Suprapubic skin (tissue), 4 donors: ENCODE results near the gene MICALL2. TPM values are rescaled to one million over a fixed set of nuclear protein-coding genes. Genes with fewer than 3 reads are reported as not detected.

Experiments used
- DNase-seq, 2 donors: peaks; one replicate each; pipeline ENCODE4 v3.0.0-alpha.2; 2019; ENCODE audit warnings: low spot score in 2 of 2
- H3K27ac ChIP-seq: fragments of 200-600 bp; sonication (generic); one replicate; pipeline ENCODE4 v1.5.1; 2019
- H3K27me3 ChIP-seq: fragments of 200-600 bp; sonication (generic); one replicate; pipeline ENCODE4 v1.5.1; 2019
- H3K36me3 ChIP-seq: fragments of 200-600 bp; sonication (generic); one replicate; pipeline ENCODE4 v1.5.1; 2019
- H3K4me1 ChIP-seq: fragments of 200-600 bp; sonication (generic); one replicate; pipeline ENCODE4 v1.5.1; 2019
- H3K4me3 ChIP-seq: fragments of 200-600 bp; sonication (generic); one replicate; pipeline ENCODE4 v1.5.1; 2019; ENCODE audit warnings: mild to moderate bottlenecking
- H3K9me3 ChIP-seq: fragments of 200-600 bp; sonication (generic); one replicate; pipeline ENCODE4 v1.5.1; 2019
- EP300 ChIP-seq: sonication (generic); formaldehyde crosslinking; IDR thresholded peaks from one replicate; pipeline ENCODE4 v1.6.1; 2017; ENCODE audit warnings: antibody characterized with exemption
- POLR2A ChIP-seq, 2 donors: fragments of 450-650 bp; IDR thresholded peaks; one replicate each; pipeline ENCODE4 v1.6.1; 2017; ENCODE audit warnings: antibody characterized with exemption in 2 of 2, mild to moderate bottlenecking in 2 of 2, moderate library complexity in 2 of 2
- POLR2AphosphoS5 ChIP-seq, 3 donors: sonication (generic); formaldehyde crosslinking; IDR thresholded peaks; one replicate each; pipeline ENCODE4 v1.6.1; 2017; ENCODE audit warnings: antibody characterized with exemption in 3 of 3
- WGBS: methylation state at CpG from one replicate; pipeline ENCODE4 v1.1.5; 2018; 5-methylcytosine and 5-hydroxymethylcytosine counted together
- total RNA-seq, 4 donors: library from RNA; depleted of rRNA; stranded (reverse); fragments of >200 nt; gene quantifications; one replicate each; pipeline ENCODE4 v1.1.0, GENCODE V29; 2016
- TF ChIP-seq, protein P1 (sequence below), 2 donors: fragments of 200-600 bp in 1 of 2; fragments of 450-650 bp in 1 of 2; sonication (generic) in 1 of 2; IDR thresholded peaks; one replicate each; pipeline ENCODE4 v1.5.1; 2016 to 2019; ENCODE audit warnings: antibody characterized with exemption in 2 of 2, mild to moderate bottlenecking in 1 of 2, moderate library complexity in 1 of 2

The MICALL2 gene
- total RNA-seq = 10 to 100 TPM; 15.7 to 23.5 (median 16.9) TPM

DNA sequence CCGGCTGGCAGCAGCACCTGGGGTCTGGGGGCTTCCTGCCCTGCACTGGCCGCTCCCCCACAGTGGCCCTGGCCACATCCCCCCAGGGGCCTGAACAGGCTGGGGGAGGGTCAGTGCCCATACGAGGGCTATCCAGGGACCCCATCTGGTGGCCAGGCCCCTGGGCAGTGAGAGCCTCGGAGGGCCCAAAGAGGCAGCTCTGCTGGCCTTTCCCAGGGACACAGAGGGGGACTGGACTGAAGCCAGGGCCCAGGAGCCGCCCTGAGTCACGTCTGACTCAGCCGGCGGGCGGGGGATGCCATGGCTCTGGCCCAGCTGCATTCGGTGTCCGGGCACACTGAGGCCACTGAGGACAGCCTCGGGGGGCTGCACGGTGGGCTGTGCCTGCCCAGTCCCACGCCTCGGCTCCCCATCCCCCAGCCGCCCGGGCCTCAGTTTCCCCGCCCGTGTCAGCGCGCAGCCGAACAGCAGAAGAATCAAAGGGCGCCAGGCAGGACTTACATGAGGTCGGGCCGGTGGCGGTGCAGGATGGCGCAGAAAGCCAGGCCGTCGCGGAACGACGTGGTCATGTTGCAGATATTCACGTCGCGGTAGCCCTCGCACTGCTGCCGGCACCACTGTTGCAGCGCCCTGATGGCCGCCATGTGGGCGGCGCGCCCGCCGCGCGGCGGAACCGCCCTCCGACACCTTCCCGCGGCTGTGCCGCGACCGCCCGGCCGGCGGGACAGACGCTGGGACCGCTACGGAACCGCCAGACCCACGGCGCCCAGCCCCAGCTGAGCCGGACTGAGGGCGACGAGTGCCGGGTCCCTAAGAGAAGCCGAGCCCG, at the start of gene MICALL2:
Gene MICALL2 (minus strand): TSS at position 788 of the 829 bp plus-strand sequence. CDS start 144 bp downstream, at position 644.
- TF ChIP-seq, protein P1, sequence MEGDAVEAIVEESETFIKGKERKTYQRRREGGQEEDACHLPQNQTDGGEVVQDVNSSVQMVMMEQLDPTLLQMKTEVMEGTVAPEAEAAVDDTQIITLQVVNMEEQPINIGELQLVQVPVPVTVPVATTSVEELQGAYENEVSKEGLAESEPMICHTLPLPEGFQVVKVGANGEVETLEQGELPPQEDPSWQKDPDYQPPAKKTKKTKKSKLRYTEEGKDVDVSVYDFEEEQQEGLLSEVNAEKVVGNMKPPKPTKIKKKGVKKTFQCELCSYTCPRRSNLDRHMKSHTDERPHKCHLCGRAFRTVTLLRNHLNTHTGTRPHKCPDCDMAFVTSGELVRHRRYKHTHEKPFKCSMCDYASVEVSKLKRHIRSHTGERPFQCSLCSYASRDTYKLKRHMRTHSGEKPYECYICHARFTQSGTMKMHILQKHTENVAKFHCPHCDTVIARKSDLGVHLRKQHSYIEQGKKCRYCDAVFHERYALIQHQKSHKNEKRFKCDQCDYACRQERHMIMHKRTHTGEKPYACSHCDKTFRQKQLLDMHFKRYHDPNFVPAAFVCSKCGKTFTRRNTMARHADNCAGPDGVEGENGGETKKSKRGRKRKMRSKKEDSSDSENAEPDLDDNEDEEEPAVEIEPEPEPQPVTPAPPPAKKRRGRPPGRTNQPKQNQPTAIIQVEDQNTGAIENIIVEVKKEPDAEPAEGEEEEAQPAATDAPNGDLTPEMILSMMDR (IDR thresholded peaks at IDR 0.05) = no peak
- TF ChIP-seq EP300 = no peak
- TF ChIP-seq POLR2A (IDR thresholded peaks at IDR 0.05) = peak; percentile 83 to 86
- TF ChIP-seq POLR2AphosphoS5 (IDR thresholded peaks at IDR 0.05) = no peak
- no peaks in the 10 kb centered on the region for H3K9me3 ChIP-seq
- H3K27ac ChIP-seq = peak within 1 kb of the TSS; percentile 91
- WGBS = 1% methylated on average over 44 of the region's 69 CpGs
- peaks cover 87% of the 10 kb centered on the region for H3K4me1 ChIP-seq
- H3K36me3 ChIP-seq = no peaks in the 10 kb centered on the region
- peak in 1 of 2 donors; percentile 93 for DNase-seq
- no peaks in the 10 kb centered on the region for H3K27me3 ChIP-seq
- H3K4me3 ChIP-seq = peak within 1 kb of the TSS; percentile 91

DNA sequence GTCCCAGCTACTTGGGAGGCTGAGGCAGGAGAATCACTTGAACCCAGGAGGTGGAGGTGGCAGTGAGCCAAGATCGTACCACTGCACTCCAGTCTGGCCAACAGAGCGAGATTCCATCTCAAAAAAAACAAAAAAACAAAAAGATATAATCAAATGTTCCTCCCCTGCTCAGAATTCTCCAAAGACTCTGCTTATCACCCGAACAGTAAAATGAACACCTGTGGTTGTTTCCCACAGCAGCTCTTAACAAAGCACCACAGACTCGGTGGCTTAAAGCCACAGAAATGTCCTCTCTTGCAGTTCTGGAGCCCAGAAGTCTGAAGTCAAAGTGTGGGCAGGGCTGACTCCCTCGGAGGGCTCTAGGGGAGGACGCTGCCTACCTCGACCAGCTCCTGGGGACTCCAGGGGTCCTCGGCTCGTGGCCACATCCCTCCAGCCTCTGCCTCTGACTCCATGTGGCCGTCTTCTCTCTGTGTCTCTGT, 49.0 kb upstream of the MICALL2 start:
- TF ChIP-seq POLR2A (IDR thresholded peaks at IDR 0.05) (no peak), POLR2AphosphoS5 (IDR thresholded peaks at IDR 0.05) (no peak), EP300 (no peak)
- TF ChIP-seq, protein P1 (IDR thresholded peaks at IDR 0.05) = no peak
- Histone ChIP-seq H3K36me3 (no peaks in the 10 kb centered on the region), H3K27me3 (peaks cover 4% of the 10 kb centered on the region), H3K4me3 (no peak overlapping the region), H3K9me3 (no peaks in the 10 kb centered on the region), H3K27ac (no peak overlapping the region), H3K4me1 (peaks cover 30% of the 10 kb centered on the region)
- WGBS = 75% methylated on average over 6 of the region's 10 CpGs
- DNase-seq = no peak

DNA sequence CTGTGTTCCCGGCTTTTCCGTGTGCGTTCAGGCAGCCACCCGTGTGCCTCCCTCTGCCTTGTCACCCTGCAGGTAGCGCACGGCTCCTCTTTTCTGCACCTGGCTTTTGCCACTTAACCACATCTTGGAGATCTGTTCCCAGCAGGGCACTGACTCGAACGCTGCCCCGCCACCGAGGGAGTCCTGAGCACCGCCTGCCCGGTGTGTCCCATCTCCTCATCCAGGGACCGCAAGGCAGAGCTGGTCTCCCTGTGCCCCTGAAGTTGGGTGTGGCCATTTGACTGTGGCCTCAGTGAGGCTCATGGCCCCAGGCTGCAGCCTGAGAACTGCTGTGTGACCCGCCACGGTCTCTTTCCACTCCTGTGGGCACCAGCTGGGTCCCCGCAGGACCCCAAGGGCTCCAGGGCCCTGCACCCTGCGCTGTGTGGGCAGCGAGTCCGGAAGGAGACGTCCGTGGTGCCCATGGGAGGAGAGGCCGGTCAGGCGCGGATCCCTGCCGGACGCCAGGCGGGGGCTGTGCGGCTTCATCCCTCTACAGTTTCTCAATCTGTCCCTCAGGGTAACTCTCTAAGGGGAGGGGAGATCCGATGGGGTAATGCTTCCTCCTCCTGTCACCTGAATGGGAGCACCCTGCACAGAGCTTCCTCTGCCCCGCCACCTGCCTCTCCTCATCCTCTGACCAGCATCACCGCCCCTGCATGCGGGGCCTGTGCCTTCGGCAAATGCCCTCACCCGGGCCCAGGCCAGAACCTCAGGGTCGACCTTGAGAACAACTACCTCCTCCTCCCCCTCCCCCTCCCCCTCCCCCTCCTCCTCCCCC, 46.7 kb upstream of the MICALL2 start:
- WGBS = 79% methylated on average over 19 of the region's 35 CpGs
- Histone ChIP-seq H3K27me3 (no peaks in the 10 kb centered on the region), H3K36me3 (peaks cover 10% of the 10 kb centered on the region), H3K4me1 (peaks cover 31% of the 10 kb centered on the region), H3K4me3 (no peak overlapping the region), H3K27ac (no peak overlapping the region), H3K9me3 (no peaks in the 10 kb centered on the region)
- no peak for DNase-seq
- TF ChIP-seq, protein P1 (IDR thresholded peaks at IDR 0.05) = no peak

DNA sequence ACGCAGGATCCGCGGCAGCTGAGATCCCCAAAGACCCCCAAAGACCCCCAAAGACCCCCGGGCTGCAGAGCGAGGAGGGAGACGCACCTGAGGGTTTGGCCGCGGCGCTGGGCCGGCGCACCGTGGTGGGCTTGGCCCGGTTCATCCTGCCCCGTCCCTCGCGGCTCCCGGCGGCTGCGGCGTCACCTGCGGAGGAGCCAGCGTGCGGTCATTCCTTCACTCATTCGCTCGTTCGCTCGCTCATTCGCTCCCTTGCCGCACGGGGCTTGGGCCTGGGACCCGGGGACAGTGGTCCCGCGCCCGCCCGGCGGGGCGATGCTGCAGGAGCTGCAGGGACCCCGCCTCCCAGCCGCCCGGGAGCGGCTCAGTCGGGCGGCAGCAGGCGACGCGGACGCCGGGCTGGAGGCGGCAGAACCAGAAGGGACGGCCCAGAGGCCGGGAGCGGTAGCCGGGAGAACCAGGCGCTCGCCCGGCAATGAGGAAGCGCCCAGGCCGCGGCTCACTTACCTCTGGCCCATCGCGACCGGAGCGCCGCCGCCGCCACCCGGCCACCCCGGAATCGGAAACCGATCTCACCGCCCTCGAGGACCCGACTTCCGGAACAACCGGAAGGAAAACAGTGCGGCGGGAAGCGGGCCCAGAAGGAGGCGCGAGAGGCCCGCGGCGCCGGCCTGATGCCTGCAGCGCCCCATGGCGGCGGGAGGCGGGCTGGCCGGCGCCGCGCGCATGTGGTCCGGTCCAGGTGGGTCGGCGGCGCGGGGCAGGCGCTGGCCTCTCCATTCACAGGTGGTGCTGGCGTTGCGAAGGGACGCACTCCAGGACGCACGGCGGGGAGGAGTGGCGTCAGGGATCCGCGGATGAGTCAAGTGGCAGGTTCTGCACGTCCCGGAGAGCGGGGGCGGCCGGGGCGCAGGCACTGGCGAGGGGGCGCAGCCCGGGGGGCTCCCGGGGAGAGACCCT, 44.8 kb upstream of the MICALL2 start, which contains the start of gene INTS1:
Gene INTS1 (minus strand): TSS at position 574 of the 960 bp plus-strand sequence. CDS start 429 bp downstream, at position 145.
- no peaks in the 10 kb centered on the region for H3K27me3 ChIP-seq
- peaks cover 31% of the 10 kb centered on the region for H3K4me1 ChIP-seq
- H3K36me3 ChIP-seq = peaks cover 28% of the 10 kb centered on the region
- peak within 1 kb of the TSS; percentile 66 for H3K27ac ChIP-seq
- H3K9me3 ChIP-seq = no peaks in the 10 kb centered on the region
- under 1% methylated on average over 32 of the region's 118 CpGs for WGBS
- peak within 1 kb of the TSS; percentile 90 for H3K4me3 ChIP-seq
- peak; percentile 93 for DNase-seq
- peak in 1 of 3 donors; percentile 93 for TF ChIP-seq POLR2AphosphoS5 (IDR thresholded peaks at IDR 0.05)
- no peak for TF ChIP-seq POLR2A (IDR thresholded peaks at IDR 0.05)
- TF ChIP-seq, protein P1 (IDR thresholded peaks at IDR 0.05) = peak; percentile 62 to 98
- no peak for TF ChIP-seq EP300
